ENCODE measurements around the gene SUN3. TPM values are rescaled to one million over a fixed set of nuclear protein-coding genes. Genes with fewer than 3 reads are reported as not detected.

SUN3 gene
- polyA plus RNA-seq, 1 donor from 2014 or later: not detected

- Histone ChIP-seq H3K9me2 (ENCODE audit: insufficient read depth, low read length) (no peaks in the 10 kb centered on the region), H3K4me2 (ENCODE audit: low read length) (no peak overlapping the region), H3K9ac (ENCODE audit: low read length) (no peak overlapping the region), H3K79me2 (replicated peaks; ENCODE audit: insufficient read depth, low read length) (no peaks in the 10 kb centered on the region), H4K20me1 (ENCODE audit: insufficient read depth) (no peaks in the 10 kb centered on the region), H3K27ac (ENCODE audit: low read length) (no peak overlapping the region), H3F3A (ENCODE audit: insufficient read depth, low read length, poor library complexity, severe bottlenecking) (no peaks in the 10 kb centered on the region), H3K4me3 (ENCODE audit: low read length) (no peak overlapping the region), H3K9me3 (ENCODE audit: low read length) (no peaks in the 10 kb centered on the region), H2AFZ (ENCODE audit: low read depth, low read length) (no peak overlapping the region), H3K27me3 (ENCODE audit: insufficient read depth, low read depth, low read length) (no peaks in the 10 kb centered on the region), H3K36me3 (ENCODE audit: insufficient read depth, low read length) (peaks cover 11% of the 10 kb centered on the region)
- TF ChIP-seq MXI1 (conservative IDR thresholded peaks at IDR 0.05; ENCODE audit: poor library complexity, severe bottlenecking) (no peak), TAF1 (IDR thresholded peaks at IDR 0.05; ENCODE audit: low read depth) (no peak), EZH2 (IDR thresholded peaks at IDR 0.05; ENCODE audit: borderline replicate concordance, insufficient read depth, low read length, poor library complexity, severe bottlenecking) (no peak)
Measured at GRCh38 chr7:47967708-47968107, 61.2 kb downstream of the SUN3 start.

GRCh38 chr7:47967123-47967522 lies 61.8 kb downstream of the SUN3 start:
- Histone ChIP-seq H3K9me2 (ENCODE audit: insufficient read depth, low read length) (no peaks in the 10 kb centered on the region), H3K4me2 (ENCODE audit: low read length) (no peak overlapping the region), H3K27ac (ENCODE audit: low read length) (no peak overlapping the region), H3K9me3 (ENCODE audit: low read length) (no peaks in the 10 kb centered on the region), H2AFZ (ENCODE audit: low read depth, low read length) (no peak overlapping the region), H3F3A (ENCODE audit: insufficient read depth, low read length, poor library complexity, severe bottlenecking) (no peaks in the 10 kb centered on the region), H3K9ac (ENCODE audit: low read length) (no peak overlapping the region), H3K4me3 (ENCODE audit: low read length) (no peak overlapping the region), H3K27me3 (ENCODE audit: insufficient read depth, low read depth, low read length) (no peaks in the 10 kb centered on the region), H3K79me2 (replicated peaks; ENCODE audit: insufficient read depth, low read length) (no peaks in the 10 kb centered on the region), H4K20me1 (ENCODE audit: insufficient read depth) (no peaks in the 10 kb centered on the region), H3K36me3 (ENCODE audit: insufficient read depth, low read length) (peaks cover 11% of the 10 kb centered on the region)
- TF ChIP-seq MXI1 (conservative IDR thresholded peaks at IDR 0.05; ENCODE audit: poor library complexity, severe bottlenecking) (no peak), TAF1 (IDR thresholded peaks at IDR 0.05; ENCODE audit: low read depth) (no peak), CTCF (IDR thresholded peaks at IDR 0.05; ENCODE audit: poor library complexity, severe bottlenecking) (no peak), REST (IDR thresholded peaks at IDR 0.05; ENCODE audit: borderline replicate concordance) (no peak)

- H3K9me3 ChIP-seq (ENCODE audit: low read length): no peaks in the 10 kb centered on the region
- H3K9ac ChIP-seq (ENCODE audit: low read length): no peak overlapping the region
- no peaks in the 10 kb centered on the region for H3K27me3 ChIP-seq (ENCODE audit: insufficient read depth, low read depth, low read length)
- H3K36me3 ChIP-seq (ENCODE audit: insufficient read depth, low read length): peaks cover 11% of the 10 kb centered on the region
- no peak overlapping the region for H3K27ac ChIP-seq (ENCODE audit: low read length)
- no peak overlapping the region for H3K4me2 ChIP-seq (ENCODE audit: low read length)
- TF ChIP-seq EP300 (conservative IDR thresholded peaks at IDR 0.05; ENCODE audit: poor library complexity, severe bottlenecking) (no peak), POLR2AphosphoS5 (IDR thresholded peaks at IDR 0.05) (no peak), MXI1 (conservative IDR thresholded peaks at IDR 0.05; ENCODE audit: poor library complexity, severe bottlenecking) (no peak)
- H3K4me3 ChIP-seq (ENCODE audit: low read length): no peak overlapping the region
- H4K20me1 ChIP-seq (ENCODE audit: insufficient read depth): no peaks in the 10 kb centered on the region
- no peaks in the 10 kb centered on the region for H3F3A ChIP-seq (ENCODE audit: insufficient read depth, low read length, poor library complexity, severe bottlenecking)
- no peaks in the 10 kb centered on the region for H3K79me2 ChIP-seq (replicated peaks; ENCODE audit: insufficient read depth, low read length)
- no peak overlapping the region for H2AFZ ChIP-seq (ENCODE audit: low read depth, low read length)
- no peaks in the 10 kb centered on the region for H3K9me2 ChIP-seq (ENCODE audit: insufficient read depth, low read length)
Measured at GRCh38 chr7:47965456-47965855, 63.5 kb downstream of the SUN3 start.
